ENCODE measurements around the gene FAM200B.

Gene FAM200B

DNA sequence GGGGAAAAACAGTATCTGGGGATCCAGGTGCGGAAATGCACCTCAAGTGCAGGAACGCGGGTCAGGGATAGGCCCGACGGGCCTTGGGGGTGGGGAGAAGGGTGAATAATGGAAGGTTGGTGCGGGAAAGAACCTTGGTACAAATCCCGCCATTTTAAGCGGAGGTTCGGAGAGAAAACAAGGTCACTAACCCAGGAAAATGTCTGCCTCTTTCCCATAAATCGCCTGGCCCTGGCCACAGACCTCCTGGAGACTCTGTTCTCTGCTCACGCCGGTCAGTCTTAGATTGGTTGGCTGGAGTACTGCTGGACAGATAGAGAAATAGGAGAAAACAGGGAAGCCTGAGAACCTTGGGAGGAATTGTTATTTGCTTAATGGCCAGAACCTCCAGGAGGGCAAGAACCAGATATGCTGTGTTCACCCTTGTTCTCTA is 25.6 kb upstream of the FAM200B start:
- peak overlapping the region; percentile 83 for H3K4me3 ChIP-seq (ENCODE audit: low read depth, low read length)
- DNase-seq (ENCODE audit: low read depth): no peak
- TF ChIP-seq, protein P1, sequence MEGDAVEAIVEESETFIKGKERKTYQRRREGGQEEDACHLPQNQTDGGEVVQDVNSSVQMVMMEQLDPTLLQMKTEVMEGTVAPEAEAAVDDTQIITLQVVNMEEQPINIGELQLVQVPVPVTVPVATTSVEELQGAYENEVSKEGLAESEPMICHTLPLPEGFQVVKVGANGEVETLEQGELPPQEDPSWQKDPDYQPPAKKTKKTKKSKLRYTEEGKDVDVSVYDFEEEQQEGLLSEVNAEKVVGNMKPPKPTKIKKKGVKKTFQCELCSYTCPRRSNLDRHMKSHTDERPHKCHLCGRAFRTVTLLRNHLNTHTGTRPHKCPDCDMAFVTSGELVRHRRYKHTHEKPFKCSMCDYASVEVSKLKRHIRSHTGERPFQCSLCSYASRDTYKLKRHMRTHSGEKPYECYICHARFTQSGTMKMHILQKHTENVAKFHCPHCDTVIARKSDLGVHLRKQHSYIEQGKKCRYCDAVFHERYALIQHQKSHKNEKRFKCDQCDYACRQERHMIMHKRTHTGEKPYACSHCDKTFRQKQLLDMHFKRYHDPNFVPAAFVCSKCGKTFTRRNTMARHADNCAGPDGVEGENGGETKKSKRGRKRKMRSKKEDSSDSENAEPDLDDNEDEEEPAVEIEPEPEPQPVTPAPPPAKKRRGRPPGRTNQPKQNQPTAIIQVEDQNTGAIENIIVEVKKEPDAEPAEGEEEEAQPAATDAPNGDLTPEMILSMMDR (IDR thresholded peaks at IDR 0.05; ENCODE audit: insufficient read depth, low read depth, low read length, missing control alignments): no peak

DNA sequence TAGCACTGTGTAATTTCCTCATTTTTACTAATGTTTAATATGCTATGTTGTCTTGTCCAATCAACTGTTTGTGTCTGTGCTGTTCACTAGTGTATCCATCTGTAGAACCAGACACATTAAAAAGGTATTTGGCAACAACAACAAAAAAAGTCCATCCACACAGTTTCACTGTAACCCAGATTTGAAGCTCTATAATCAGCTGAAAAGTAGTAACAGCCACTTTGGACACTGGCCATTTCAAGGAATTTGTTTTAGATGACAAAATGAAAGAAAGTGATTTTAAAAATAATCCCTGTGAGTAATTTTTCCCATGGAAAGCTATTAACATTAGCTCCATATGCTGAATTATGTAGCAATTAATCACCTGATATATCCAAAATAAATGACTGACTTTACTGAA is 24.3 kb upstream of the FAM200B start:
- TF ChIP-seq, protein P1 (IDR thresholded peaks at IDR 0.05; ENCODE audit: insufficient read depth, low read depth, low read length, missing control alignments): no peak
- no peak overlapping the region for H3K4me3 ChIP-seq (ENCODE audit: low read depth, low read length)
- DNase-seq (ENCODE audit: low read depth): no peak

DNA sequence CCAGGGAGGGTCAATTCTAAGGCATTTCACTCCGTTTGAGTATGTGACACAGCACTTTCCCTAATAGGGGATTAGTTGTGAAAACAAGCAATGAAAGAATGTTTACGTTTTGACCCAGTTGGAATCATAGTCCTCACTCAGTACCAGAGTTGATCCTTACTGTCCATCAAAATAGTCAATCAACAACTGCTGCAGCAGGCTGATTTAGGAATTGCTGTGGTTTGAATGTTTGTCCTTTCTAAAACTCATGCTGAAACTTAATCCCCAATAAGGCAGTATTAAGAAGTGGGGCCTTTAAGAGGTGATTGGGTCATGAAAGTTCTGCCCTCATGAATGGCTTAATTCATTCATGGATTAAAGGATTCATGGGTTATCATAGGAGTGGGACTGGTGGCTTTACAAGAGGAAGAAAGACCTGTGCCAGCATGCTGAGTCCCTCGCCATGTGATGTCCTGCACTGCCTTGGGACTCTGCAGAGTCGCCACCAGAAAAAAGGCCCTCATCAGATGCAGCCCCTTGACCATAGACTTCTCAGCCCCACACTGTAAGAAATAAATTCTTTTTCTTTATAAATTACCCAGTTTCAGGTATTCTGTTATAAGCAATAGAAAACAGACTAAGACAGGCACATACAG is 23.4 kb upstream of the FAM200B start:
- no peak overlapping the region for H3K4me3 ChIP-seq (ENCODE audit: low read depth, low read length)
- no peak for DNase-seq (ENCODE audit: low read depth)
- TF ChIP-seq, protein P1 (IDR thresholded peaks at IDR 0.05; ENCODE audit: insufficient read depth, low read depth, low read length, missing control alignments): no peak

DNA sequence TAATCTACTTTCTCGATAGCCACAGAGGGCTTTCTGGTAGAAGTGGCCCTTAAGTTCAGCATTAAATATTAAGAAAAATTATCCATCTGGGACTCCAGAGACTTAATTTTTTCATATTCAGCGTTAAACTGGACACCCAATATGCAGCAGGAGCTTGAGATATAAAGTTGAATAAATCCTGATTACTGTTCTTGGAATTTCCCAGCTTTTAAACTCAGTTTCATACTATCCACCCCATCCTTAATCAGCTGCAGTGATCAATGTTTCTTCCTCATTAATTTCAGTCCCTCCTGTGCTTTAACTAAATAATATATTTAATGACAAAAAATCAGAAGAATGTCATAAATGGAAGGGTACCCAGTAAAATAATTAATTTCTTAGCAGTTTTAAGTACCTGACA is 22.8 kb upstream of the FAM200B start:
- TF ChIP-seq, protein P1 (IDR thresholded peaks at IDR 0.05; ENCODE audit: insufficient read depth, low read depth, low read length, missing control alignments): no peak
- no peak overlapping the region for H3K4me3 ChIP-seq (ENCODE audit: low read depth, low read length)
- no peak for DNase-seq (ENCODE audit: low read depth)

DNA sequence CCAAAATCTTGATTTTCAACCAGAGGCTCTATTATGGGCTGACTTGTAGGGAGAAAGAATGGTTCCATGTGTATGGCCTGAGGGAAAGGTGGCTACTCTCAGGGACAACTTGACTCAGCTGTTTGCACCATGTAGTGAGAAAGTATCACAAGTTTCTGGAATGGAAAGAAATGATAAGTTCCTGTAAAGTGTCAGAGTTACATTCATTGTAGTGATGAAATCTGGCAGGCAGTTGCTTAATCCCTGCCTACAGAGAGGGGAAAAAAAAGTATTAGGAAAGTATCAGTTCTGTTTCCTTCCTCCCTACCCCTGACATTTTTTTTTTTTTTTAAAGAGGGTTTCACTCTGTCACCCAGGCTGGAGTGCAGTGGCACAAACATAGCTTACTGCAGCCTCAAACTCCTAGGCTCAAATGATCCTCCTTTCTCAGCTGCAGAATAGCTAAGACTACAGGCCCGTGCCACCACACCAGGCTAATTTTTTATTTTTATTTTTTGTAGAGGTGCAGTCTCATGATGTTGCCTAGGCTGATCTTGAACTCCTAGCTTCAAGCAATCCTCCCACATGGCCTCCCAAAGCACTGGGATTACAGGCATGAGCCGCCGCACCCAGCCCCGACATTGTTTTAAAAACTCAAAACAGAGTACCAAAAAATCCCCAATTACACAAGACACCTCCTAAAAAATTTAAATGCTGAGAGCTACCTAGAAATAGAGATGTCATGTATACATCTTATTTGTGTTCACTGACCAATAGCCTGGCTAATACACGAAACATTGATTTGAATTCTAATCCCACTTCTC is 21.7 kb upstream of the FAM200B start:
- no peak overlapping the region for H3K4me3 ChIP-seq (ENCODE audit: low read depth, low read length)
- TF ChIP-seq, protein P1 (IDR thresholded peaks at IDR 0.05; ENCODE audit: insufficient read depth, low read depth, low read length, missing control alignments): no peak
- no peak for DNase-seq (ENCODE audit: low read depth)

DNA sequence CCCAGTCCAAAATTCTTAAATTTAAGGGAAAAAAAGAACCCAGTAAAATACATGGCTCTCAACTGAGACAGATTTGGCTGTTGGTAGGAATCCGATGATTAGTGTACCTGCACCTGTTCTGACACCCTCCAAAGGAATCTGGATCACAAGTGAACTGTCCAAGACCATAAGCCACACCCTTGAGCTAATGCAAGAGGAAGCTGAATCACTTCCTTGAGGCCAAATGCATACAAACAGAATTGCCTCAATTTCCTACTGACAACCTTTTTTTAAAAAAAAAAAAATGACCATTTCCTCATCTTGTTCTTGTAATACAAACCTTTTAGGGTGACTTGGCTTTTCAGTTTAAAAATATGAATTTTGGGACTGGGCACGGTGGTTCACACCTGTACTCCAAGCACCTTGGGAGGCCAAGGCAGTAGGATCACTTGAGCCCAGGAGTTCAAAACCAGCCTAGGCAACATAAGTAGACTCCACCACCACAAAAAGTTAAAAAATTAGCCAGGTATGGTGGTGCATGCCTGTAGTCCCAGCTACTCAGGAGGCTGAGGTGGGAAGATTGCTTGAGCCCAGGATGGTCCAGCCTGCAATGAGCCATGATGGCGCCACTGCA is 15.8 kb upstream of the FAM200B start:
- TF ChIP-seq, protein P1 (IDR thresholded peaks at IDR 0.05; ENCODE audit: insufficient read depth, low read depth, low read length, missing control alignments): no peak
- DNase-seq (ENCODE audit: low read depth): no peak
- H3K4me3 ChIP-seq (ENCODE audit: low read depth, low read length): no peak overlapping the region
